C1 segment of cervical spinal cord (tissue), 14 donors: Measurements from ENCODE around the gene C12orf57.
A peak's percentile ranks its signal among the peaks of the same experiment; 100 is the strongest.

Experiments
- DNase-seq, 14 donors: peaks; one replicate each; lab custom pipeline; 2025; lab: John Stamatoyannopoulos, UW

Gene C12orf57

DNA sequence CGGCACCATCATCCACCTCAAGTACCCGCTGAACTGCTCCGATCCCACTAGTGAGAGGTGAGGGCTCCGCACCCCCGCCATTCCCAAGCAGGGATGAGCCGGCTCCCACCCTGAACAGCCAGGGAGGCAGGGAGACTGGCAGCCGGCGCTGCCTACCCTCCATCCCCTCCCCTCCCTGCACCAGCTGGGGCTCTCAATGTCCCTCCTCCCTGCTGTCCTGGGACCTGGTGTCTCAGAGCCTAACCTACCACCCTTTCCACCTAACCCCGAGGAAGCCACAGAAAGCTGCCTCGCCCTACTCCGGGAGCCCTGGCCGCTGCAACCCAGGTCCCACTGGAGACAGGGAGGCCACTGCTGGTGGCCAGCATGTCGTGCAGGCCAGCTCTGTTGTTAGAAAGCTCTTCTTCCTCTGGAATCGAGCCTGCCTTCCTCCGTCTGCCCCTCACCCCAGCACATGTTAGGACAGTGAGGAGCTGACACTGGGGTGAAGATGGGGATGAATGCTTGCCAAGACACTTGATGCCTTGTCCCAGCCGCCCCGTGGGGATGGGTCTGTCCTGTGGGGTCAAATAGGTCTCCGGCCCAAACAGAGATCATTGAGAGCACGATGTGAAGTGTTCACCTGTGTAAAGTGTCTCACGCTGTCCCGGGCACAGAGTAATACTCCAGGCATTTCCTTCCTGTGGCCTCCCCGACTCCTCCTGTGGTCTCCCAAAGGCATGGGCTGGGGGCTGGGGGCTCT, 8.5 kb downstream of the C12orf57 start:
- DNase-seq, result no peak

DNA sequence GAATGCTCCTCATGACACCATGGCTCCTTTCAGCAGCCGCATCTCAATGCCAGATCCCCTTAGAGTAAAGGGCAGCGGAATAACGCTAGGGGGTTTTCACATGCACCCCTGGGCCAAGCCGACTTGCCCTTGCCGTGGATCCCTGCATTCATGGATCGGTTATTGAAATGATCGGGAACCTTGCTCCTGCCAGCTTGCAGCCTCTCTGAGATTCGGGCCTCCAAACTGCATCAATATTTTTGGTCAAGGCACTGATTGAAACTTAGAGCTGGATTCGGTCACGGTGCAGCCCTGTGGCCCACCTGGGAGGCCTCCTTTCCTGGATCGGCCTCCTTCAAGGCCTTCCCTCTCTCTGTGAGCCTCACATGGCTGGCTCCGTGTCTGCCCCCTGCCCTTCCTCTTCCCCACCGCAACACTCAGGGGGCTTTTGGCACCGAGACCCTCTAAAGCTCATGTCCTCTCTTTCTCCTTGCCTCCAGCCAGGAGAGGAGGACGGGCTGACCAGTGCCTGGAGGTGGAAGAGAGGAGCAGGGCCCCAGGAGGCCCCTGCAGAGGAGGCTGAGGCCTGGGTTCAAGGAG, 9.1 kb downstream of the C12orf57 start:
- no peak for DNase-seq

DNA sequence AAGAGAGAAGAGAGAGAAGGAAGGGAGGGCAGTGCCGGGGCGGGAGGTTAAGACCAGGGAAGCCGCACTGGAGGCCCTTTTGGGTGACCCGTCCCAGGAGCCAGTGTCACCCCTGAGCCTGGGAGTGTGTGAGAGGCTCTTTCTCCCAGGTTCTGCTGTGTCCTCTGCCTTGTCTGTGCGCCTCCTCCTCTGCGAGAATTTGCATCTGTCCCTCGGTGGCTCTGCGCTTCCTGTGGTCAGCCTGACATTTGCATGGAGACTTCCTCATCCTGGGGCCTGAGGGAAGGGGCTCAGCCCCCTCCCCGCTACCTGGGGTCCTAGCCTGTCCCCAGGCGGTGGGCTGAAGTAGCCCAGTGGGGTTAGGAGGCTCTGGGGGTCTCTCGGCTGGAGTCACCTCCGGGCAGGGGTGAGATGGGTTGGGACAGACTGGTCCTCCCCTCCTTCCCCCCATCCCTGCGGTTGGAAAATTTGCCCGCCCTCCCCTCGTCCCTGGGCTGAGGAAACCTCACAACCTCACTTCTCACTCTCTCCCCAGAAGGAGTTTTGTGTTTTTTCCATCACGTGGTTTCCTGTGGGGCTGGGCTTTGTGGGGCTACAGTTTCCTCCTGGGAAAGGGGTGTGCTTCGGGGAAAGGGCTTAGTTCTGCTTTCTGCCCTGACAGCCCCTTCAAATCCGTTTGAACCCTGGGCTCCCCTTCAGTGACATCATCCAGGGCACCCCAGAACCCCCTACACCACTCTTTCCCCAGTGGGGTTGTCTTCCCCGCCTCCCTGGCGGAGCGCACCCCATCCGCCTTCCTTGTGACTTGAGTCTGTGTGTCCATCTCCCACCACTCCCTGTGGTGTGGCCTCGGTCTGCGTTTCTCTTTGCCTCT, 9.9 kb downstream of the C12orf57 start:
- DNase-seq, result peak in 9 of 14 donors; percentile 31 to 75 (median 62)

DNA sequence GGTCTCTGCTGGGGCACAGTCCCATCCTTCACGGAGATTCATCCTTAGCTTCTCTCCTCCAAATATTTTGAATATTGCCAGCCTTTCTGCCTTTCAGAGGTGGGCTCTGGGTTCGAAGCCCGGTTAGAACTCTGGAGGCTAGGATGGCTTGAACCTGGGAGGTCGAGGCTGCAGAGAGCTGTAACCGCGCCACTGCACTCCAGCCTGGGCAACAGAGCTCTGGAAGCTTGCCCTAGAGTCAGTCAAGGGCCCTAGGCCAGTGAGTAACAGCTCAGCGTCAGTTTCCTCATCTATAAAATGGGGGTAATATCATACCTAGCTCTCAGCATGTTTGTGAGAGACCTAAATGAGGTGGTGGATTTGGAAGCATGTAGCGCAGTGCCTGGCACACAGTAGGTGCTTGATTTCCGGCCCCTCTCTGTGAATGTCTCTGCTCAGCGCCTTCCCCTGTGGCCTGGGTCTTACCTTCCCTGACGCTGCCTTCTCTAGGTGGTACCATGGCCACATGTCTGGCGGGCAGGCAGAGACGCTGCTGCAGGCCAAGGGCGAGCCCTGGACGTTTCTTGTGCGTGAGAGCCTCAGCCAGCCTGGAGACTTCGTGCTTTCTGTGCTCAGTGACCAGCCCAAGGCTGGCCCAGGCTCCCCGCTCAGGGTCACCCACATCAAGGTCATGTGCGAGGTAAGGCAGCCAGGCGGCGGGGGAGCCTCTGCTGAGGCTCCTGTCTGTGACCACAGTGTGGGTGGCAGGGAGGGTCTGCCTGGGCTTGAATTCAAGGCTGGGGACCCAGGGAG, 10.7 kb downstream of the C12orf57 start:
- DNase-seq, result no peak

DNA sequence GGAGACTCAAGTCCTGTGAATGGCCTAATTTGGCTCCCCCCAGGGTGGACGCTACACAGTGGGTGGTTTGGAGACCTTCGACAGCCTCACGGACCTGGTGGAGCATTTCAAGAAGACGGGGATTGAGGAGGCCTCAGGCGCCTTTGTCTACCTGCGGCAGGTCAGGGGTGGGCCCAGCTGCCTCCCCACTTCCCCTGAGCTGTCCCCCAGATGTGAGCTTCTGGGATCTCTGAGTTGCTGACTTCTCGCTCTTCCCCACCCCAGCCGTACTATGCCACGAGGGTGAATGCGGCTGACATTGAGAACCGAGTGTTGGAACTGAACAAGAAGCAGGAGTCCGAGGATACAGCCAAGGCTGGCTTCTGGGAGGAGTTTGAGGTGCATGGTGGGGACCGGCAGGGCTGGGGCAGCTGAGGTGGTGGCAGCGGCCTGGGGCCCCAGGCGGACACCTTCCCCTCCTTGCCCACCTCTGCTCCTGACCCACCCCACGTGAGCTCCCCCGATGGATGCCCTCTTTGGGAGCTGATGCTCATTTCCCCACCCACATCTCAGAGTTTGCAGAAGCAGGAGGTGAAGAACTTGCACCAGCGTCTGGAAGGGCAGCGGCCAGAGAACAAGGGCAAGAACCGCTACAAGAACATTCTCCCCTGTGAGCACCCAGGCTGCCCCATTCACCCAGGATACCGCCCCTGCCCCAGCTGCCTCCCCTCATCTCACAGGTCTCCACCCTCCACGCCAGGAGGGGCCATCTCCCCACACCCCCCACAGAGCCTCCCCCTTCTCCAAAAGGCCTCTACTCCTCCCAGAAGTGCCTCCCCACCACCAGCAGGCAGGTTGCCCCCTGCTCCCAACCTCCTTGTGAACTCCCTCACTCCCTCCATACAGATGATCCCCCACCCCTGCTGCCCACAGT, 11.5 kb downstream of the C12orf57 start:
- DNase-seq, result no peak

DNA sequence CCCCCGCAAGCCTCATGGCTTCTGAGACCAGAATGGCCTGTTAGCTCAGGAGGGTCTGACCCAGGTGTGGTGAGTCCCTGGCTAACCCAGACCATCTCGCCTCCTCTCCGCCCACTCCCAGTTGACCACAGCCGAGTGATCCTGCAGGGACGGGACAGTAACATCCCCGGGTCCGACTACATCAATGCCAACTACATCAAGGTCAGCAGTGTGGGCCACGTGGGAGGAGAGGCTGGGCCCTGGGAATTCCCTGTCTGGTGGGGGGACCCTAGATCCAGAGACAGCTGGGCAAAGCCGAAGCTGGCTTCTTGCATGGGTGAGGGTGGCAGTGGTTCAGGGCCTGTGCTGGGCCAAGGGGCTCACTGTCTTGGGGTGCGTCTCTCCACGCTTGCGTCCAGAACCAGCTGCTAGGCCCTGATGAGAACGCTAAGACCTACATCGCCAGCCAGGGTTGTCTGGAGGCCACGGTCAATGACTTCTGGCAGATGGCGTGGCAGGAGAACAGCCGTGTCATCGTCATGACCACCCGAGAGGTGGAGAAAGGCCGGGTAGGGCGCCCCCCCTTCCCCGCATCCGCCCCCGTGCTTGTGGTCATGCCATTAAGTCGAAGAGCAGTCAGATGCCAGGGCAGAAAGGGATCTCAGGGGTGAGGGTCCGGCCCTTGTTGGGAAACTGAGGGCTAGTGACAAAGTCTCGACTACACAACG, 12.4 kb downstream of the C12orf57 start:
- no peak for DNase-seq

DNA sequence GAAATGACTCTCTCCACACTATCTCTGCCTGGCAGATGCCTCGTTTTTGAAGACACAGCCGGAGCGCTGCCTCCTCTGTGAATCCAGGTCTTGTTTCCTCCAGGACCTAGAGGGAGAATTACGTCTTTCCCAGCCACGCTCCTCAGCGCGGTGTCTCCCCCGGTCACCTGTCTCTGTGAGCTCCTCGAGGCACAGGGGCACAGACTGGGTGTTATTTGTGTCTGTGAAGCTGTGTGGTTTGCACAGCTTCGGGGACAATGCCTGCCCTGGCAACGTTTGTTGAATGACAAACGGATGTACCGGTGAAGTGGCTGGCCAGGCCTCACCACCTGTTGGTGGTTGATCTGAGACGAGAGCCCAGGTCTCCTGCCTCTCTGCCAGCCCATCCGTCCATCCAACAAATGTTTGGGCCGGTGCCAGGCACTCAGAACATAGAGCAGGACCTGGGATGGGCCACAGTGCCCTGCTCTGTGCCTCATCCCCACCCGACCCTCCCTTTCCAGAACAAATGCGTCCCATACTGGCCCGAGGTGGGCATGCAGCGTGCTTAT, 13.4 kb downstream of the C12orf57 start:
- no peak for DNase-seq

DNA sequence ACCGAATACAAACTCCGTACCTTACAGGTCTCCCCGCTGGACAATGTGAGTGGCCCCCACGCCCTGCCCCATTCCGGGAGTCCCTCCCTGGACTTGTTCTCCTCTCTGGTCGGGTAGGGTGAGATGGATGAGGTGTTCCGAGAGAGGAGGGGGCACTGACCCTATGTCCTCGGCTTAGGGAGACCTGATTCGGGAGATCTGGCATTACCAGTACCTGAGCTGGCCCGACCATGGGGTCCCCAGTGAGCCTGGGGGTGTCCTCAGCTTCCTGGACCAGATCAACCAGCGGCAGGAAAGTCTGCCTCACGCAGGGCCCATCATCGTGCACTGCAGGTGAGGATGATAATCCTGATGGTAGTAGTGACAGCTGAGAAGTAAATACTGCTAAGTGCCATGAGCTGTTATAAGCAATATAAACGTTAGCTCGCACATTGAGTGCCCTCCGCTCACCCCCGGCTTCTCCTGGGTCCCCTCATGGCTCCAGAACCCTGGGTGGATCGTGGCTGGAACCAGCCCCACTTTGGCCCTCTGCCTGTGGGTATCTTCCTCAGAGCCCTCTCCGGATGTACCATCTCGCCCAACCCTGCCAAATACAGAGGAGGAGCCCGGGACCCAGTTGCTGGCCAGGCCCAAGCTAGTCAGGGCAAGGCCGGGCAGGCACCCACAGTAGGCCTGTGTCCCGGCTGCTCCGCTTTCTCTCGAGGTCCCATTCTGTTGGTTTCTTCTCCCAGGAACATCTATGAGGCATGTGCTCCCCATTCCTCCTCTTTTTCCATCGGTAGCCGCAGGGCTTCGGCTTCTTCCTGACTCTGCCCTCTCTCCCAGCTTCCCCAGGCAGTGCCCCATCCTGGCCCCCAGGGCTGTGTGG, 14.2 kb downstream of the C12orf57 start:
- no peak for DNase-seq

DNA sequence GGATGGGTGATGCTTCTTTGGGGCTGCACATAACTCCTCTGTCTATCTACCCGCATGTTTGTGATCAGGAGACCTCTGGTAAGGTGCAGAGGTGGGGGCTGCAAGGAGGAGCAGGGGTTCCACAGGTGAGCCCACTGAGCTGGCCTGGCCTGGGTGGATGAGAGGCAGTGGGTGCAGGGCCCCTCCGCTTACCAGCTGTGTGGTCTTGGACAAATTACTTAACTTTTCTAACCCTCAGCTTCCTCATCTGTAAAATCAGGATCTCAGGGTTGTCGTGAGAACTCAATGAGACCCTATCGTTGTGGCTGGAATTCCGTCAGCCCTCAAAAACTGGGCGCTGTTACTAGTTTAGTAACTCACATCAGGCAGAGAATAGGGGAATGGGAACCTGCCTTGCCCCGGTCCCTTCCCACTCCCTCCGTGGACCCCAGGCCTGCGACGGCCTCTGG, 14.8 kb downstream of the C12orf57 start:
- DNase-seq, result no peak

DNA sequence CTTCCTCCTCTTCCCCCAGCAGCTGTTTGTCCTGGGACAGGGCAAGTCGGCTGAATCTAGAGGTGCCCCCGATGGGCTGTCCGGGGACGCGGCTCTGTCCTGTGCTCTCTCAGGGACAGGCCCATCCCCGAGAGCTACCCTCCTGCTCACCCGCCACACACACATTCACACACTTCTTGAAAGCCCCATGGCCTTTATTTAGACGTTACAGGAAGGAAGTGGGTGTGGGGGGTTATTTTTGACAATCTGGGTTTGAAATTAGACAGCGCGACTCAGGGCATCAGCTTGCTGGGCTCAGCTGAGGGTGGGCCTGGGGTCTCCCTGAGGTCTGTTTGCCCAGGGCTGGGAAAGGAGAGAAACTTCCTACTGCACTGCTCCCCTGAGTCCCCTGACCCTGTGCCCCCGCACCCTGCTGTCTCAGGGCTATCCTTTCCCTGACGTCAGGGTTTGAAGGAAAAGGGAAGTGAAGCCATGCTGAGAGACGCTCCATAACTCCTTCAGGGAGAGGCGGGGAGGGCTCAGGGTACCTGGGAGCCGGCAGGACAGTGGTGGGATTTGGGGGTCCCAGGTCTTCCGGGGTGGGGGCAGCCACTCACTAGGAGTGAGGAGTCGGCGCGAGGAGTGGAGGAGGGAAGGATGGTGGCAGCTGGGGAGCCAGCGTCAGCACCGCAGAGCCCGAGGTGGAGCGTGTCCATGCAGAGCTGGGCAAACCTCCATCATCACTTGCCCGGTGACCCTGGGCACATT, 15.4 kb downstream of the C12orf57 start:
- DNase-seq, result peak in 4 of 14 donors; percentile 41 to 59 (median 44)

DNA sequence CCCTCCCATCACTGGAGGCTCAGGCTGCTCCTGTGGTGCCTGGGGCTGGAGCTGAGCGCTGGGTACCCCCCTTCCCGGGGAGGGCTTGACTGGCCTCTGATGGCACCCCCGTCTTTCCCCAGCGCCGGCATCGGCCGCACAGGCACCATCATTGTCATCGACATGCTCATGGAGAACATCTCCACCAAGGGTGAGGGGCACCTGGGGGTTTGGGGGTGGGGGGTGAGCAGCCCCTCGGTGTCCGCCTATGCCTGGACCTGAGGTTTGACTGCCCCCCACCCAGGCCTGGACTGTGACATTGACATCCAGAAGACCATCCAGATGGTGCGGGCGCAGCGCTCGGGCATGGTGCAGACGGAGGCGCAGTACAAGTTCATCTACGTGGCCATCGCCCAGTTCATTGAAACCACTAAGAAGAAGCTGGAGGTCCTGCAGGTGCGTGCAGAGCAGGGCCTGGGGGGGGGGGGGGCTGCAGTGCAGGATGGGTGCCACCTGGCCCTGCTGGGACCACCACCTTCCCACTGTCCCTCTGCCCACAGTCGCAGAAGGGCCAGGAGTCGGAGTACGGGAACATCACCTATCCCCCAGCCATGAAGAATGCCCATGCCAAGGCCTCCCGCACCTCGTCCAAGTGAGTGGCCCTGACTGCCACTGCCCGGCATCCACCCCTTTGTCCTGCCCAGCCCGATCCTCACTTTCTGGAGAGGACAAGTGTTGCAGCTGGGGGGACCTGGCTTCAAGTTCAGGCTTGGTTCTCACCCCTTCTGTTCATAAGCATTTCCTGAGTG, 16.2 kb downstream of the C12orf57 start:
- no peak for DNase-seq

DNA sequence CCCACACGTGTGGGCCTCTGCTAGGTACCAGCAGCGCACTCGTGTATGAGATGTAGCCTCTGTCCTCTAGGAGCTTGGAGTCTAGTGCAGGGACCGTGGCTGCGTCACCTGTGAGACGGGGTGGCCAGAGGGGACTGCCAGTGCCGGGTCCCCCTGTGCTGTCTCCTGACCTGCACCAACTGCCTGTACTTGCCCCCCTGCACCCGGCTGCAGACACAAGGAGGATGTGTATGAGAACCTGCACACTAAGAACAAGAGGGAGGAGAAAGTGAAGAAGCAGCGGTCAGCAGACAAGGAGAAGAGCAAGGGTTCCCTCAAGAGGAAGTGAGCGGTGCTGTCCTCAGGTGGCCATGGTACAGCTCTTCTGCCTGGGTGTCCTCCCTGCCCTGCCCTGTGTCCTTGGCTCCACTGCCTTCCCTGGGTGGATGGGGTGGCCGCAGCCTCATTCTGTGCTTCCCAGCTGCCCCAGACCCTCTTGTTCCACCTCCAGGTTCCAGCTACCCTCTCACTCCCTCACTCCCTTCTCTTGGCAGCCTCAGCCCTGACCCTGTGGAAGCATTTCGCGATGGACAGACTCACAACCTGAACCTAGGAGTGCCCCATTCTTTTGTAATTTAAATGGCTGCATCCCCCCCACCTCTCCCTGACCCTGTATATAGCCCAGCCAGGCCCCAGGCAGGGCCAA, 16.9 kb downstream of the C12orf57 start:
- no peak for DNase-seq

DNA sequence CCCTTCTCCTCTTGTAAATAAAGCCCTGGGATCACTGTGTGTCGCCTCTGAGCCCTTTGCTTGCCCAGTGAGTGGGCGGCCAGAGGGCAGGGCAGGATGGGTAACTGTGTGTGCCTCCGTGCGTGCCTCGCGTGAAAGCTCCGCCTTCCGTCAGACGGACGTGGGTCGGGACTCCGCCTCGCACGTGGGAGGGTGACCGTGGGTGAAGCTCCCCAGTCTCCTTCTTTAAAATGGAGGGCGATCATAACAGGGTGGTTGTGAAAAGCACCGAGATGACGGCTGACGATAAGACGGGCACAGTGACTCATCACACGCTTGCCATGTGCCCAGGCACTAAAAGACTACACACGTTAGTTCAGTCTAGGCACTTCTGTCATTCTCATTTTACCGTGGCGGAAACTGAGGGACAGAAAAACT, 17.5 kb downstream of the C12orf57 start:
- DNase-seq, result no peak

DNA sequence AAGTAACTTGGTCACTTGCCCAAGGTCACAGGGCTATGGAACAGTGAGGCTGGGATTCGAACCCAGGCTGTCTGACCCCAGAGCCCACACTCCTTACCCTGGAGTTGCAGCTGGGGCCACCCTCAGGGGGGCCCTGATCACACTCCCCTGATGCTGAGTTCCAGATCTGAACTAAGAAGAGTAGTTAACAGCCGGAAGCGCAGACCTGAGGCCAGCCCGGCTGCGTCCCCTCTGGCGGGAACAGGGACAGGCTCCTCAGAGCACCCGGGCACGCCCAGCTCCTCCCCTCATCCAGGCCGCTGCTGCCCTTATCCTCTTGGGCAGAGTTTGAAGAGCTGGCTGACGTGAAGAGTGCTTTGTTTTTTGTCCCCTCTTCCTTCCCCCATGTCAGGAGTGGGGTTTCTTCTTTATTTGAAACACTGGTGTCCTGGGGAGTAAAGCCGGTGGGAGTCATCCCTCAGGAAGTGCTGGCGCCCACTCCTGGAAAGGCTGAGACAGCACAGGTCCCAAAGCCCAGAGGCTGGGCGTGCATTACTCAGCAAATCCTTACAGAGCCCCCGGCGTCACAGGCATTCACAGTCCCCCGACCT, 18.0 kb downstream of the C12orf57 start:
- peak in 4 of 14 donors; percentile 12 to 58 (median 18) for DNase-seq

DNA sequence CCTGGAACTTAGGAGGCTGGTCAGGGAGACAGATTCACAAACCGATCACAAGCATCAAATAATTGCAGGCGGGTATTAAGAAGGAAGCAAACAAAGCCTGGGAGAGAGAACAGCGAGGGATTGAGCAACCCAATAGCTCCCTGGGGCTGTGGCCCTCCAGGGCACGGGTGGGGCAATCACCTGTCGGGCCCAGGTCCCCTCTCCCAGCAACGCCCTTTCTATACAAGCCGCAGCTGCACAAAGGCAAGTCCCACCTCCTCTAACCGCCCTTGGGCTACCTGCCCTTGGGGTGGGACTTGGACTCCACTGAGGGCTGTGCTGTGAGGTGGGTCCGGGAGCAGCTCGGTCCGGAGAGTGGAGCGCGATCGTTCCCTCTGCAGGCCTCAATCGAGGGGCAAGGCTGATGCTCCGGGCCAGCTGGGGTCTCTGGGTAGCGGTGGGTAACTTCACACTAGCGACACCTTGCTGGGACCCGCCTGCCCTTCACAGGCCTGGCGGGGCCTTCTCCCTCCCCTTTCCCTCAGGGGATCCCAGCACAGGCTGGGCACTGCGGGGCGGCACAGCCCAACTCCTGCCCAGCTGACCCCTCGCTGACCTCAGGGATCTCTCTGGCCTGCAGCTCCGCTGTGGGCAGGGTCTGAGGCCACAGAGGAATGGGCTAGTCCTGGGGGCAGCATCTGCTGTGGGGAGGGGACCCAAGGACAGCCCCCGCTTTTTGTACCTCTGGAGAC, 18.6 kb downstream of the C12orf57 start:
- no peak for DNase-seq
